Daoy (cell line): ENCODE measurements around the gene SMCO1. TPM values are rescaled to one million over a fixed set of nuclear protein-coding genes. Genes with fewer than 3 reads are reported as not detected.
"Not testable (repeated sequence)": the region's sequence is repeated elsewhere in the genome, so short reads cannot be mapped to it uniquely, and the experiment has no call there.

Source experiments
- DNase-seq: peaks from one replicate; pipeline ENCODE4 v3.0.0-alpha.2; 2015; ENCODE audit warnings: low read depth
- total RNA-seq: library from RNA; depleted of rRNA; stranded (reverse); fragments of >200 nt; shearing (Covaris generic); gene quantifications from 2 replicates; pipeline ENCODE4 v1.2.3, GENCODE V29; 2014; rRNA removed

SMCO1 gene
- not detected in 2 replicates for total RNA-seq

DNA sequence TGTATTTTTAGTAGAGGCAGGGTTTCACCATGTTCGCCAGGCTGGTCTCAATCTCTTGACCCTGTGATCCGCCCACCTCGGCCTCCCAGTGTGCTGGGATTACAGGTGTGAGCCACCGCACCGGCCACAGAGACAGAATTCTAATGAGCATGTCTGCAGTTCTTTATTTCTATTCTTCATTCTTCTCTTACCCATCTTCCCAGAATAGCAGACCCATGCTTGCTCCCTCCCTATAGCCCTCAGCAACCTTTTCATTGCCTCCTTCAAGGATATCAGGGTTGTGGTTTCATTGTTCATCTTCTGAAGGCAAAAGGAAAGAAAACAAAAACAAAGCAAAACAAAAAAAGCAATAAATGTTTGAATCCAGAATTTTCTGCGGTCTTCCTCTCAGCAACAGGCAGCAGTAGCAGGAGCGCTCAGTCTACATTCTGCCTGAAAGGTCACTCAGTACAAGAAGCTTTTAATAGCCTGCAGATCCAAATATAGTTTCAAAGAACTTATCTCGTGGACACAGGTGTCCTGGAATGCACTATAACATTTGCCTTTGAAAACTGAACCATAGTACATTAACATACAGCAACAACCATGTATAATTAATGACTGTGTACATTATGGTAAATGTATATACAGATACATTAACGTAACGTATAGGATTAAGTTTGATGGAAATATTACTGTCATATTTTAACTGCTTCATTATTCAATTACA lies at the start of gene SMCO1:
Gene SMCO1 (minus strand): TSS at position 434 of the 709 bp plus-strand sequence. CDS start 137 bp downstream, at position 297.
- DNase-seq, result no peak

GRCh38 chr3:196563721-196564225 lies 48.6 kb upstream of the SMCO1 start:
- DNase-seq, result peak; percentile 68

GRCh38 chr3:196559826-196560225 lies 44.7 kb upstream of the SMCO1 start:
- no peak for DNase-seq

DNA sequence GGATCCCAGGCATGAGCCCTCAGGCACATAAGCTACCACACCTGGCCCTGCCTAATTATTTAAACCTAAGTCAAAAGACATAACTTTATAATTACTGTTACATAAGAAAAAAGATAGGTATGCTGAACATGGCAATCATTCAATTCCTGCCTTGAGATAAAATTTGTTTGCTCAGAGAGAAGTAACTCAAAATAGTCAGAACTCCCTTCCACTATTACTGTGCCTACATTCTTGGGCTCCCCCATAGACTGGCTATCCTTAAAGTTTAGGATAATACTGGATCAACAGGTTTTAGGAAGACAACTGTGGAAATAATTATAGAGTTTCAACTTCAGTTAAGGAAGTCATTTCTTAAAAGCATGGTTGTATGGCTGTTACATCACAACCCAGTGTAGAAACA lies 43.3 kb upstream of the SMCO1 start:
- DNase-seq, result no peak

GRCh38 chr3:196557236-196557635 lies 42.1 kb upstream of the SMCO1 start:
- no peak for DNase-seq

GRCh38 chr3:196555295-196555694 lies 40.1 kb upstream of the SMCO1 start:
- no peak for DNase-seq

- no peak for DNase-seq
Measured at GRCh38 chr3:196554205-196554604, 39.1 kb upstream of the SMCO1 start.

- DNase-seq, result no peak
Measured at GRCh38 chr3:196553551-196553950, 38.4 kb upstream of the SMCO1 start.

DNA sequence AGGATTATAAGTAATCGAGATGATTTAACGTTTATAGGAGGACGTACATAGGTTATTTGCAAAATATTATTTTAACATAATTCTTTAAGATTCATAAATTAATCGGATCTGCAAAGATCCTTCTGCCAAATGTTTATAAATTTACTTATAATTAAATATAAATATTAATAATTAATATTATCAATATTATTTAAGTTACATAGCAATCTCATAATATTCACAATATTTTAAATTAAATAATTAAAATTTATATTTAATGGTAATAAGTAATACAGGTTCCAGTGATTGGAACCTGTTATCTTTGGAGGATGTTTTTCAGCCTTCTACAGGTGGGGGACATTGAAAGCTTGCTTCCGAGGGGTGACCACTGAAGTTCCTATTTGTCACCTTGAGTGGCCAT lies 37.1 kb upstream of the SMCO1 start:
- DNase-seq, result no peak

DNA sequence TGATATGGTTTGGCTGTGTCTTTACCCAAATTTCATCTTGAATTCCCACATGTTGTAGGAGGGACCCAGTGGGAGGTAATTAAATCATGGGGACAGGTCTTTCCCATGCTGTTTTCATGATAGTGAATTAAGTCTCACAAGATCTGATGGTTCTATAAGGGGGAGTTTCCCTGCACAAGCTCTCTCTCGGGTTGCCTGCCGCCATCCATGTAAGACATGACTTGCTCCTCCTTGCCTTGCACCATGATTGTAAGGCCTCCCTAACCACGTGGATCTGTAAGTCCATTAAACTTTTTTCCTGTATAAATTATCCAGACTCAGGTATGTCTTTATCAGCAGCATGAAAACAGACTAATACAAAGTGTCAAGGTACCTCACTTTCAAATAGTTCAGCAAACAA lies 35.0 kb upstream of the SMCO1 start:
- not testable (repeated sequence) for DNase-seq

DNA sequence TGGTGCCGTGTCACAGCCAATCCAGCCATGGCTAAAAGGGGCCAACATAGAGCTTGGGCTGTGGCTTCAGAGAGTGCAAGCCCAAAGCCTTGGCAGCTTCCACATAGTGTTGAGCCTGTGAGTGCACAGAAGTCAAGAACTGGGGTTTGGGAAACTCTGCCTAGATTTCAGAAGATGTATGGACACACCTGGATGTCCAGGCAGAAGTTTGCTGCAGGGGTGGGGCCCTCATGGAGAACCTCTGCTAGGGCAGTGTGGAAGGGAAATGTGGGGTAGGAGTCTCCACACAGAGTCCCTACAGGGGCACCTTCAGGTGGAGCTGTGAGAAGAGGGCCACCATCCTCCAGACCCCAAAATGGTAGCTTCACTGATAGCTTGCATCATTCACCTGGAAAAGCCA lies 34.2 kb upstream of the SMCO1 start:
- DNase-seq, result not testable (repeated sequence)

GRCh38 chr3:196547067-196547466 lies 31.9 kb upstream of the SMCO1 start:
- DNase-seq, result no peak

GRCh38 chr3:196546537-196546936 lies 31.4 kb upstream of the SMCO1 start:
- no peak for DNase-seq

DNA sequence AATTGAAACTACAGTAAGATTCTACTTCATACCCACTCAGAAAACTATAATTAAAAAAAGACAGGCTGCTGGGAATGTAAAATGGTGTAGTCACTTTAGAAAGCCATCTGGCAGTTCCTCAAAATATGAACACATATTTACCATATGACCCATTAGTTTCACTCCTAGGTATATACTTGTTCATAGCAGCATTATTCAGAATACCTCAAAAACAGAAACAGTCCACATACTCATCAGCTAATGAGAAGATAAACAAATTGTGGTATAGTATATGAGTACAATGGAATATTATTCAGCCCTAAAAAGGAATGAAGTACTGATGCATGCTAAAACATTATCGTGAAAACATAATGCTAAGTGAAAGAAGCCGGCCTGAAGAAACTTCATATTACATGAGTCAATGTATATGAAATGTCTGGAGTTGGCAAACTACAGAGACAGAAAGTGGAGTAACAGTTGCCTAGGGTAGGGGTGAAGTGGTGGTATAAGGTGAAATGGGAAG lies 29.4 kb upstream of the SMCO1 start:
- DNase-seq, result no peak

DNA sequence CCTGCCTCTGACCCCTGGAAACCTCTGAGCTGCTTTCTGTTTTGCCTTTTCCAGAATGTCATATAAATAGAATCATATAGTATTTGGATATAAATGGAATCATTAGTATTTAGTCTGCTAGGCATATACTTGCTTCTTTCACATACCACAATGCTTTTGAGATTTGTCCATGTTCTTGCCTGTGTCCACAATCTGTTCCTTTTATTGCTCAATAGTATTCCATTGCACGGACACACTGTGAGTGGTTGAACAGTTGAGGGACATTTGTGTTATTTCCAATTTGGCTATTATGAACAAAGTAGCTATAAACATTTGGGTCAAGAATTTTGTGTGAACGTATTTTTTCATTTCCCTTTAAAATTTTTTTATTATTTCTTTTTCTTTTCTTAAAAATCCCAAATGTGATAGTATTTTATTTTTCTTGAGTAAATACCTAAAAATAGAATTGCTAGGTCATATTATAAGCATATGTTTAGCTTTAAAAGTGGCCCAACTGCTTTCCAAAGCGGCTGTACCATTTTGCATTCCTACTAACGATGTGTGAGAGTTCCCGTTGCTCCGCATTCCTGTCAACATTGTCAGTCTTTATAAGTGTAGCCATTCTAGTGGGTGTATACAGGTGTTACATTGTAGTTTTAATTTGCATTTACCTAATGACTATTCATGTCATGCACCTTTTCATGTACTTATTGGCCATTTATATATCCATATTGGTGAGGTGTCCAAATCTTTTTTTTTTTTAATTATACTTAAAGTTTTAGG lies 26.7 kb upstream of the SMCO1 start:
- no peak for DNase-seq

- DNase-seq, result peak; percentile 36
Measured at GRCh38 chr3:196537319-196537984, 22.3 kb upstream of the SMCO1 start.

DNA sequence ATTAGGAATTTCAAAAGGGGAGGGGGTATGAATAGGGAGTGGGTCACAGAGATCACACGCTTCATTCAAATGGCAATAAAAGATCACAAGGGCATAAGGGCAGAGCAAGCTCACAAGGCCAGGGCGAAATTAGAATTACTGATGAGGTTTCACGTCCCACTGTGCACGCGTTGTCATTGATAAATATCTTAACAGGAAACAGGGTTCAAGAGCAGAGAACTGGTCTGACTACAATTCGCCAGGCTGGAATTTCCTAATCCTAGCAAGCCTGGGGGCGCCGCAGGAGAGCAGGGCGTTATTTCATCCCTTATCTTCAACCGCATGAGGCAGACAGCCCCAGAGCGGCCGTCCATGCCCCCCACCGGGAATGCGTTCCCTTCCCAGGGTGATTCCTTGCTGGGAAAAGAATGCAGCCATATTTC lies 18.1 kb upstream of the SMCO1 start:
- DNase-seq, result peak; percentile 25

GRCh38 chr3:196531418-196531817 lies 16.3 kb upstream of the SMCO1 start:
- DNase-seq, result peak; percentile 20

- DNase-seq, result no peak
Measured at GRCh38 chr3:196528639-196529233, 13.6 kb upstream of the SMCO1 start.

DNA sequence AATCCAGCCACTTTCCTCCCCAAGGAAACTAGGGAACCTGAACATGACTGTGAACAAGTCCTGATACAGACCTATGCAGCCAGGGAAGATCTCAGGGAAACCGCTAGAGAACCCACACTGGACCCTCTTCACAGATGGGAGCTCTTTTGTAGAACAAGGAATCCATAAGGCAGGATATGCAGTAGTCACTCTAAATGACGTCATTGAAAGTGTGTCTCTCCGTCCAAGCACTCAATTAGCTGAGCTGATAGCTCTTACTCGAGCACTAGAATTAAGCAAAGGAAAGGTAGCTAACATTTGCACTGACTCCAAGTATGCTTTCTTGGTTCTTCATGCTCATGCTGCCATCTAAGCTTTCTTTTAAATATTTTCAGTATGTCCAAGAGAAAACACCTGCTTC lies 10.0 kb upstream of the SMCO1 start:
- no peak for DNase-seq

GRCh38 chr3:196524527-196524926 lies 9.4 kb upstream of the SMCO1 start:
- peak; percentile 46 for DNase-seq

GRCh38 chr3:196523841-196524240 lies 8.7 kb upstream of the SMCO1 start:
- no peak for DNase-seq
